ENCODE results near the gene LRRC36. TPM values are rescaled to one million over a fixed set of nuclear protein-coding genes. Genes with fewer than 3 reads are reported as not detected.

Gene LRRC36, protein sequence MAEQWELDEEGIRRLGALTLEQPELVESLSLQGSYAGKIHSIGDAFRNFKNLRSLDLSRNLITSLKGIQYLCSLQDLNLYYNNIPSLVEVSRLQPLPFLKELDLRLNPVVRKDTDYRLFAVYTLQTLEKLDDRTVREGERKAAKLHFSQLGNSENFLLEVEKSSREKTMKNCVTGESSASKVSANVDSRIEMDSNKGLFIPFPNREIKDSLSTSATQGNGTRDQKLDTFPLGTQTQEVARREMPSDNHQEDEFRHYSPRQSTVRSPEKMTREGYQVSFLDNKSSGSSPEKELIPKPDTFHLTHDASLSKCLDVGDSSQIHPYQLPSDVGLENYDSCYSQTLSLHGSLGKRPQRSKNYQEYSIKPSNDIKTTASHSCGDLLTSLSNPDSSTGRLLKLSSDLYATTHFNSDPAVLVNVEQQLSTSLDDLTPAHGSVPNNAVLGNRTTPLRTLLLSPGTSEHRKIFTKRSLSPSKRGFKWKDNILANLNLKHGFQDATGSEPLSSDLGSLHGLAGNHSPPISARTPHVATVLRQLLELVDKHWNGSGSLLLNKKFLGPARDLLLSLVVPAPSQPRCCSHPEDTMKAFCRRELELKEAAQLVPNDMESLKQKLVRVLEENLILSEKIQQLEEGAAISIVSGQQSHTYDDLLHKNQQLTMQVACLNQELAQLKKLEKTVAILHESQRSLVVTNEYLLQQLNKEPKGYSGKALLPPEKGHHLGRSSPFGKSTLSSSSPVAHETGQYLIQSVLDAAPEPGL
- total RNA-seq: under 1 TPM; 0.51 to 0.66 TPM

DNA sequence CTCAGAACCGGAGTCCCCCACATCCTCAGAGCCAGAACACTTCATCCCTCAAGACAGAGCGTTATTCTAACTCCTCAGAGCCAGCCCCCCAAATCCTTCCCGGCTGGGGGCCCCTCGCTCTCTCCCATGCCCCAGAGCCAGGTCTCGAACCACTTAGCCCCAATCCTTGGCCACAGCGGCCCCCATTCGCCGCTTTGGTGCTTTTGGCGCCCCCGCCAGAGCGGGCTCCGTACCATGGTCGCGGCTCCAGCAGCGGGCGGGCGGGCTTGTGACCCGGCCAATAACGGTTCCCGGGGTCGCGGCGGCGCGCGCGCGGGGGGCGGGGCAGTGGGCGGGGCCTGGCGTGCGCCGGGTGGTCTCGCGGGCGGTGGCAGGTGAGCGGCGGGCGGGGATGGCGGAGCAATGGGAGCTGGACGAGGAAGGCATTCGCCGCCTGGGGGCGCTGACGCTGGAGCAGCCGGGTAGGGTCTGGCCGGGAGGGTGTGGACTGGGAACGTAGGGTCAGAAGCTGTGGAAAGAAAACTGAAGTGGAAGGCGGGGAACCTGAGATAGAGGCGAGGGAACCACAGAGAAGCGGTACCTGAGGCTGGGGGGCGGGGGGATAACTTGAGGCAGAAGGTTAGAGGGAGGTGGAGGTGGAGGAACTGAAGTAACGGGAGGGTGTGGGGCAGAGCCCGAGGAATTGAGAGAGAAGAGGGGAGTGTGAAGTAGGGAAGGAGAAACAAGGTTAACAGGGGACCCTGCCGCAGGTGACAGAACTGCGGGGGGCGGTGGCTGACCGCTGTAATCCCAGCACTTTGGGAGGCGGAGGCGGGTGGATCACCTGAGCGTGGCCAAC is at the start of gene LRRC36, which contains the start of gene KCTD19:
TSS of gene LRRC36 (plus strand) at position 344 of the 838 bp plus-strand sequence. CDS start at position 392, 48 bp downstream.
TSS of gene KCTD19 (minus strand) at position 270 of the 838 bp plus-strand sequence. CDS start at position 236, 34 bp downstream.
- CTCF ChIA-PET: interaction anchor here (0.5 to 4.0 kb wide), 15 partner anchors 13 to 658 kb away, joined by 3 to 19 read pairs (median 3); no protein-coding TSS in a partner anchor
- Mint-ChIP-seq H3K27ac (peak within 1 kb of the TSS; percentile 72), H3K36me3 (ENCODE audit: low read depth) (no peaks in the 10 kb centered on the region), H3K9me3 (ENCODE audit: low read depth) (no peaks in the 10 kb centered on the region), H3K27me3 (peaks cover 38% of the 10 kb centered on the region), H3K4me3 (peak within 1 kb of the TSS; percentile 76), H3K4me1 (peaks cover 7% of the 10 kb centered on the region)
- ATAC-seq (peak; percentile 91), DNase-seq (peak; percentile 82)
- POLR2A ChIA-PET: interaction anchor here (0.7 kb wide), 1 partner anchor 36 kb away, joined by 3 read pairs; no protein-coding TSS in a partner anchor
- intact Hi-C loops (cut with DNase I, micrococcal nuclease): loop anchor here in 1 of 2 experiments (1.0 kb wide), 1 partner anchor 47 kb away; the partner anchor contains the start of gene PLEKHG4

DNA sequence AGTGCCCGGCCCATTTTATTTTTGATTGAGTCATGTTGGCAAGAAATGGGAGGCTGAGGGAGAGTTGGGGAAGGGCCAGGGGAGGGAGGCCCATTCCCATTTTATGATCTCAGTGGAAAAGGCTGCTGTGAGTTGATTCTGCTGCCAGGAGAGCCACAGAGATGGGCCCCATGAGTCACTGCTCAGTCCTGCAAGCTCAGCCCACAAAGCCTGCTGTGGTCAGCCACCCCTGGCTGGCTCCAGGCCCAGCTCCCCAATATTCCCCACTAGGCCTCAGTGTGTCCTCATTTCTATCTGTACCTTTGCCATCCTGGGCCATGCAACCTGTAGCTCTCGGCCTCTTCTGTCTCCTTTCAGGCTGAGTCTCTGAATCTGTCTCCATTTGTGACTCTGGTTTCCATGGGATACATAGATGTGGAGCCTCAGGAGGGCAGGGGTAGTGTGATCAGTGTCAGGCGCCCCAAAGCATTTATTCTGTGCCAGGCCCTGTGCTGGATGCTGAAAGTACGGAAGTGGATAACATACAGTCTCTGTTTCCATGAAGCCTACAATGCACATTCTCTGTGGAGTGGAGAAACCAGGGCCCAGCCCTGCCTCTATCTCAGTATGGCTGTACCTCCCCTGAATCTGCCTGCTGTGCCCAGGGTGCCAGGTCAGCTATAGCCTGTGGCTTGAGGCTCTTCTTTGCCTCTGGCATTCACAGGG is 49.2 kb upstream of the LRRC36 start:
- Mint-ChIP-seq H3K9me3 (ENCODE audit: low read depth) (no peaks in the 10 kb centered on the region), H3K27me3 (no peaks in the 10 kb centered on the region), H3K27ac (peak overlapping the region; percentile 75), H3K4me3 (peak overlapping the region; percentile 85), H3K4me1 (peaks cover 19% of the 10 kb centered on the region), H3K36me3 (ENCODE audit: low read depth) (peaks cover 18% of the 10 kb centered on the region)
- CTCF ChIA-PET: interaction anchor here (0.6 to 1.5 kb wide), 9 partner anchors 14 to 294 kb away, joined by 3 to 5 read pairs (median 3); no protein-coding TSS in a partner anchor
- peak; percentile 60 for DNase-seq
- intact Hi-C loops (cut with DNase I, micrococcal nuclease): loop anchor here in 1 of 2 experiments (5.0 kb wide), 1 partner anchor 190 kb away; no protein-coding TSS in a partner anchor
- ATAC-seq: peak; percentile 6
- POLR2A ChIA-PET: interaction anchor here (0.6 kb wide), 1 partner anchor 144 kb away, joined by 3 read pairs; no protein-coding TSS in a partner anchor

DNA sequence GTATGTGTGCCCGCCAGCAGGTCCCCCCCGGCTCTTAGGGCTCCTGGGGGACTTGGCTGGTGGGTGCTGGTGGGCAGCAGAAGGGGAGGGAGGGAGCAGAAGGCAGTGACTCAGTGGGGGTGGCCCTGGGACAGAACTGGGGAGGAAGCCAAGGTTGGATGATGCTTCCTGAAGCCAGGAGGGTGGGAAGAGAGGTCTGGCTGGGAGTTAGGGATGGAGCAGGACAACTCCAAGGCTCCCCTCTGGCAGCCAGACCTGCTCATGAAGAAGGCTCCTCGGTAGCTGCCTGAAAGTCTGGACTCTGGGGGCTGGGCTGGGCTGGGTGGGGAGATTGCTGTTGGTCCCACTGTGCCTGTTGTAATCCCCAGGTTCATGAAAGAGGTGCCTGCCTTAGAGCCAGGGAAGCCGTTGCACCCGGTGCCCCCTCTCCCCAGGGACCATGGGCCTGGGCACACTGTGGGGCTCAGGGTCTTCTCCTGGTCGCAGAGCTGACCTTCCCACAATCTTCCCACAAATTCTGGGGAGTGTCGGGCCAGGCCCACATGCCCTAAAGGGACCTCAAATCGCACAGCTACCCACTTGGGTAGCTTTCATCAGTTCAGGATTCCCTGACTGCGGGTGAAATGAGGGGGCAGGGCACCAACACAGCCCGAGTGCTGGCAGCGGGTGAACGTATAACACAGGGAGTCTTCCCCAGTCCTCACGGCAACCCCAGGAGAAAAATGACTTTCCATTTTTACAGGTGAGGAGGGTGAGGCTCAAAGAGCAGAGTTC is 48.4 kb upstream of the LRRC36 start:
- no peaks in the 10 kb centered on the region for H3K27me3 Mint-ChIP-seq
- no peak for DNase-seq
- peak overlapping the region; percentile 85 for H3K4me3 Mint-ChIP-seq
- CTCF ChIA-PET: interaction anchor here (0.6 to 1.5 kb wide), 16 partner anchors 15 to 448 kb away, joined by 3 to 7 read pairs (median 3); partner anchors contain the start of gene NAE1
- peak overlapping the region; percentile 90 for H3K27ac Mint-ChIP-seq
- POLR2A ChIA-PET: no interaction called here
- no peaks in the 10 kb centered on the region for H3K9me3 Mint-ChIP-seq (ENCODE audit: low read depth)
- intact Hi-C loops (cut with DNase I, micrococcal nuclease): loop anchor here (2.0 to 5.0 kb wide), 2 partner anchors 121 to 189 kb away; no protein-coding TSS in a partner anchor
- peaks cover 18% of the 10 kb centered on the region for H3K36me3 Mint-ChIP-seq (ENCODE audit: low read depth)
- ATAC-seq: no peak
- peaks cover 19% of the 10 kb centered on the region for H3K4me1 Mint-ChIP-seq

DNA sequence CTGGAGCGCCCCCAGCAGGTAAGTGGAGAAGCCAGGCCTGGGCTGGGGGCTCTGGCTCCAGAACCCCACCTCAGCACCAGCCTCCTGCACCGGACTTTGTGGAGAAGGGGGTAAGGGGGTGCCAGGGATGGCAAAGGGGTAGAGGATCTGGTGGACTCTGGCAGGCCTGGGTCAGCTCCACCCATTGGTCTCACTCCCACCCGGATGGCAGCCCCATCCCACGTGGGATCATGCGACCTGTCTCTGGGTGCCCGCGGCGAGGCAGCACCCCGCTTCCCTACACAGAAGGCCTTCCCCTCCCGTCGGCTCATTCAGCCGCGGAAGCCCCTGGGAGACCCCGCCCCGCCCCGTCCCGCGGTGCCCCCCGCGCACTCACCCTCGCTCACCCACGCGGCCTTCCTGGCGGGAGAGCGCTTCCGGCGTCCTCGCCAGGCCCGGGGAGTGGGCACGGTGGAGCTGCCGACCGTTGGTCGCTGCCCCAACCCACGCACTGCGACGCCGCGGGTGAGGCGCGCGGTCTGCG is 47.8 kb upstream of the LRRC36 start:
- Mint-ChIP-seq H3K4me3 (peak overlapping the region; percentile 85), H3K27me3 (no peaks in the 10 kb centered on the region), H3K4me1 (peaks cover 19% of the 10 kb centered on the region), H3K36me3 (ENCODE audit: low read depth) (peaks cover 16% of the 10 kb centered on the region), H3K9me3 (ENCODE audit: low read depth) (no peaks in the 10 kb centered on the region), H3K27ac (peak overlapping the region; percentile 90)
- POLR2A ChIA-PET: no interaction called here
- peak; percentile 69 for ATAC-seq
- CTCF ChIA-PET: interaction anchor here (0.6 to 1.5 kb wide), 12 partner anchors 19 to 724 kb away, joined by 3 to 7 read pairs (median 4); partner anchors contain the start of gene NAE1
- DNase-seq: peak; percentile 75
- intact Hi-C loops (cut with DNase I, micrococcal nuclease): loop anchor here (1.0 to 5.0 kb wide), 10 partner anchors 32 to 188 kb away; partner anchors contain the start of genes FHOD1 (in 1 of the 2), KCTD19 (in 1 of the 2), LRRC36 (in 1 of the 2) and TMEM208 (in 1 of the 2)

DNA sequence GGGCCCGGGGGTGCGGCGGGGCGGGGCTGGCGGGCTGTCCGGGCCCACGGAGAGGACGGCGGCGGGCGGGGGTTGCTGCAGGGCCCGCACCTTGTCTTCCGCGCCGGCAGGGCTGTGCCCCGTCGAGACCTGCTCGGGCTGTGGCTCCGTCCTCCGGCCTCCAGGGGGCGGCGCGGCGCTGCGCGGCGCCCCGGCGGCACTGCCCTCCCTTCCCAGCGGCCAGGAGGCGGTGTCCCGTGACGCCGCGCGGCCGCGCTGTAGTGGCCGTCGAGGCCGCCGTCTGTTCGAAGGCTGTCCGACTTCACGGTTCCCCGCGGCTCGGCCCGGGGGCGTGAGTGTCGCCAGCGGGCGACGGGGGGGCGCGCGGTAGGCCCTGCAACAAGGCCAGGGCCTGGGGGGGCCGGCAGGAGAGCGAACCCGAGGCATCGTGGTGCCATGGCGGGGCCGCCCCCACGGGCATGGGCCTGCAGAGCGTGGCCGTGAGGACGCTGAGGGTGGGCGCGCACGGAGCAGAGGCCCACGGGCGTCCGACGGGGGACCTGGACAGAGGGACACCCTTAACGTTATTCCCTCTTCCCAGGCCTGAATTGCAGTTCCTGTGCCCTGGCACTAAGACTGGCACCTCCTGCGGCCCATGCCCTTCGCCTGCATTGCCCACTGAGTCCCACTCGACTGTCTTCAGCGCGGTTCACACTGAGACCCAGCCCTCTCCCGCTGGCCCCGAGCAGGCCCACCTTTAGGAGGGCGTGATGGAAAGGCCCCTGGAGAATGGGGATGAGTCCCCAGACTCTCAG is 47.1 kb upstream of the LRRC36 start, which contains the start of gene PLEKHG4:
TSS of gene PLEKHG4 (plus strand) at position 237 of the 794 bp plus-strand sequence. CDS start at position 750, 513 bp downstream.
- POLR2A ChIA-PET: no interaction called here
- ATAC-seq (peak; percentile 93), DNase-seq (peak; percentile 92)
- intact Hi-C loops (cut with DNase I, micrococcal nuclease): loop anchor here (1.0 to 5.0 kb wide), 10 partner anchors 32 to 188 kb away; partner anchors contain the start of genes FHOD1 (in 1 of the 2), KCTD19 (in 1 of the 2), LRRC36 (in 1 of the 2) and TMEM208 (in 1 of the 2)
- peaks cover 16% of the 10 kb centered on the region for H3K36me3 Mint-ChIP-seq (ENCODE audit: low read depth)
- H3K27me3 Mint-ChIP-seq: no peaks in the 10 kb centered on the region
- peak within 1 kb of the TSS; percentile 90 for H3K27ac Mint-ChIP-seq
- peak within 1 kb of the TSS; percentile 85 for H3K4me3 Mint-ChIP-seq
- H3K4me1 Mint-ChIP-seq: peaks cover 19% of the 10 kb centered on the region
- no peaks in the 10 kb centered on the region for H3K9me3 Mint-ChIP-seq (ENCODE audit: low read depth)
- CTCF ChIA-PET: interaction anchor here (0.6 to 1.5 kb wide), 7 partner anchors 18 to 723 kb away, joined by 3 to 4 read pairs (median 4); no protein-coding TSS in a partner anchor

DNA sequence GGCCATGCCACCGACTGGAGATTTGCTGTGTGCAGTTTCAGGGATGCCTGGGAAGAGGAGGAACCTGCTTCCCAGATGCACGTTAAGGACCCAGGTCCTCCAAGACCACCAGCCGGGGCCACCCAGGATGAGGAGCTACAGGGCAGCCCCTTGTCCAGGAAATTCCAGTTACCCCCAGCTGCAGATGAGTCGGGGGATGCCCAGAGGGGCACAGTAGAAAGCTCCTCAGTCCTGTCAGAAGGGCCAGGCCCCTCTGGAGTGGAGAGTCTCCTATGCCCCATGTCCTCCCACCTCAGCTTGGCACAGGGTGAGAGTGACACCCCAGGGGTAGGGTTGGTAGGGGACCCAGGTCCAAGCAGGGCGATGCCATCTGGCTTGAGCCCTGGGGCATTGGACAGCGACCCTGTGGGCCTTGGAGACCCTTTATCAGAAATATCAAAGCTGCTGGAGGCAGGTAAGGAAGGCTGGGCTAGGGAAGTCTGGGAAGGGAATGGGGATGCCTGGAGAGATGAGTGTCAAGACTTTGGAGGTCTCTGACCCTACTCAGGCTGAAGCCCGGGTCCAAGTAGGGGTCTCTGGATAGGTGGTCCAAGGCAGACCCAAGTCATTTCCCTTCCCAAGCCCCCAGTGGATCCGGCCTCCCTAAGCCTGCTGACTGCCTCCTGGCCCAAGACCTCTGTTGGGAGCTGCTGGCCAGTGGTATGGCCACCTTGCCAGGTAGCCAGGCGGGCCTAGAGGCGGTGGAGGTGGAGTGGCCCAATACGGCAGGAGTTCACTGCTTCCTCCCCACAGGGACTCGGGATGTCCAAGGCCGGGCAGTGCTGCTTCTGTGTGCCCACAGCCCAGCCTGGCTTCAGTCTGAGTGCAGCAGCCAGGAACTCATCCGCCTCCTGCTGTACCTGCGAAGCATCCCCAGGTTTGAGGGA is 46.3 kb upstream of the LRRC36 start:
- peaks cover 13% of the 10 kb centered on the region for H3K36me3 Mint-ChIP-seq (ENCODE audit: low read depth)
- ChIA-PET CTCF (interaction anchor here (0.6 to 1.4 kb wide), 5 partner anchors 17 to 205 kb away, joined by 3 to 4 read pairs (median 4); no protein-coding TSS in a partner anchor), POLR2A (no interaction called here)
- H3K27ac Mint-ChIP-seq: no peak overlapping the region
- H3K4me3 Mint-ChIP-seq: peak overlapping the region; percentile 47
- intact Hi-C loops (cut with DNase I, micrococcal nuclease): no loop called here
- peaks cover 16% of the 10 kb centered on the region for H3K4me1 Mint-ChIP-seq
- H3K9me3 Mint-ChIP-seq (ENCODE audit: low read depth): no peaks in the 10 kb centered on the region
- ATAC-seq: no peak
- no peaks in the 10 kb centered on the region for H3K27me3 Mint-ChIP-seq
- DNase-seq: no peak

DNA sequence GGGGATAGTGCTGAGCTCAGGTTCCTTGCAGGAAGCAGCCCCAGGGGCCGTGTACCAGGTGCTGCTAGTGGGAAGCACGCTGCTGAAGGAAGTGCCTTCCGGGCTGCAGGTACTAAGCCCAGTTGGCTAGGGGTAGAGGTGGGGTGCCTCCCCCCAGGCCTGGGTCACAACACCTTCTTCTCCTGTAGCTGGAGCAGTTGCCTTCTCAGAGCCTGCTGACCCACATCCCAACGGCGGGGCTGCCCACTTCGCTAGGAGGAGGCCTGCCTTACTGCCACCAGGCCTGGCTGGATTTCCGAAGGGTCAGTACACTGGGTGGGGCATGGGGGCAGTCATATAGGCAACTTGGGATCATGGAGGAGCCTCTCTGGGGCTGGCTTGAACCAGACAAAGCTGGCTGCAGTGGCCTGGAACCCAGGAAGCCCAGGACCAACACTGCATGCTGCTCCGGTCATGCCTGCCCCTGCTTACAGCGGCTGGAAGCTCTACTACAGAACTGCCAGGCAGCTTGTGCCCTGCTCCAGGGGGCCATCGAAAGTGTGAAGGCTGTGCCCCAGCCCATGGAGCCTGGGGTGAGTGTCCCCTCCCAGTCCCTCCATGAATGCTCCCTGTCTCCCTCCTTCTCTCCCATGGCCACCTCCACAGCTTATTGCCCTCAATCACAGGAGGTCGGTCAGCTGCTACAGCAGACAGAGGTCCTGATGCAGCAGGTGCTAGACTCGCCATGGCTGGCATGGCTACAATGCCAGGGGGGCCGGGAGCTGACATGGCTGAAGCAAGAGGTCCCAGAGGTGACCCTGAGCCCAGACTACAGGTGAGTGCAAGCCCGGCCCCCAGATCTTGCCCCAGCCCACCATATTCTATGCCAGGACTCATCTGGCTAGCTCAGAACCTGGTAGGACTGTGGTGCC is 44.8 kb upstream of the LRRC36 start:
- no peak for DNase-seq
- H3K4me3 Mint-ChIP-seq: no peak overlapping the region
- intact Hi-C loops (cut with DNase I, micrococcal nuclease): no loop called here
- H3K4me1 Mint-ChIP-seq: peaks cover 11% of the 10 kb centered on the region
- ChIA-PET CTCF (interaction anchor here (0.5 to 1.3 kb wide), 7 partner anchors 30 to 317 kb away, joined by 3 to 4 read pairs (median 3); no protein-coding TSS in a partner anchor), POLR2A (no interaction called here)
- no peaks in the 10 kb centered on the region for H3K9me3 Mint-ChIP-seq (ENCODE audit: low read depth)
- peaks cover 8% of the 10 kb centered on the region for H3K36me3 Mint-ChIP-seq (ENCODE audit: low read depth)
- ATAC-seq: no peak
- H3K27me3 Mint-ChIP-seq: no peaks in the 10 kb centered on the region
- H3K27ac Mint-ChIP-seq: no peak overlapping the region
